ENCODE data around the gene SCUBE3.

DNA sequence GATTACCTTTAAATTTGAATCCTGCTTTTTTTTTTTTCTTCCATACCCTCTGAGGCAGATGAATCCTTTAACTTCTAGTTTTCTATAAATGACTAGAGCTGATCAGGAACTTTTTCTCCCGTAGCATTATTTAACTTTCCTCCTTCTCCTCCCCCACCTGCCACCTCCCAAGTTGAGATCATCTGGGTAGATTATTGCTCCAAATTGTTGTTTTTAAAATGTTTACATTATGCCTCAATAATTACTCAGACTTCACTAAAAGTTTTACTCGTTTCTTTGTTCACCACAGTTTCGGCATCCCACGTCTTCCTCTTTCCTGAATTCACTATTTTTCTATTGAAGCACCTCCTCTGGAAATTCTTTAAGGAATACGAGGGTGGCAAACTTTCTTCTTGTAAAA, 16.6 kb upstream of the SCUBE3 start:
- TF ChIP-seq, protein P1, sequence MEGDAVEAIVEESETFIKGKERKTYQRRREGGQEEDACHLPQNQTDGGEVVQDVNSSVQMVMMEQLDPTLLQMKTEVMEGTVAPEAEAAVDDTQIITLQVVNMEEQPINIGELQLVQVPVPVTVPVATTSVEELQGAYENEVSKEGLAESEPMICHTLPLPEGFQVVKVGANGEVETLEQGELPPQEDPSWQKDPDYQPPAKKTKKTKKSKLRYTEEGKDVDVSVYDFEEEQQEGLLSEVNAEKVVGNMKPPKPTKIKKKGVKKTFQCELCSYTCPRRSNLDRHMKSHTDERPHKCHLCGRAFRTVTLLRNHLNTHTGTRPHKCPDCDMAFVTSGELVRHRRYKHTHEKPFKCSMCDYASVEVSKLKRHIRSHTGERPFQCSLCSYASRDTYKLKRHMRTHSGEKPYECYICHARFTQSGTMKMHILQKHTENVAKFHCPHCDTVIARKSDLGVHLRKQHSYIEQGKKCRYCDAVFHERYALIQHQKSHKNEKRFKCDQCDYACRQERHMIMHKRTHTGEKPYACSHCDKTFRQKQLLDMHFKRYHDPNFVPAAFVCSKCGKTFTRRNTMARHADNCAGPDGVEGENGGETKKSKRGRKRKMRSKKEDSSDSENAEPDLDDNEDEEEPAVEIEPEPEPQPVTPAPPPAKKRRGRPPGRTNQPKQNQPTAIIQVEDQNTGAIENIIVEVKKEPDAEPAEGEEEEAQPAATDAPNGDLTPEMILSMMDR (IDR thresholded peaks at IDR 0.05; ENCODE audit: poor library complexity), result no peak
- TF ChIP-seq EZH2 (IDR thresholded peaks at IDR 0.05; ENCODE audit: borderline replicate concordance) (no peak), EZH2phosphoT487 (IDR thresholded peaks at IDR 0.05; ENCODE audit: low read depth, severe bottlenecking, unreplicated experiment) (no peak)

Measured in hepatocyte (in vitro differentiated cells).